HG03342 (cell line): ENCODE measurements around the gene MBD3L1.

ENCODE experiments used
- ATAC-seq: cut with Tn5 transposase; IDR thresholded peaks from one replicate; pipeline ENCODE4 v1.9.1; 2021; ENCODE audit warnings: mild to moderate bottlenecking, moderate library complexity; ENCODE audit not compliant: unreplicated experiment

The MBD3L1 gene

GRCh38 chr19:8880868-8881488, 48.8 kb downstream of the MBD3L1 start:
- no peak for ATAC-seq

- ATAC-seq = no peak
Observed at GRCh38 chr19:8881512-8881911, 49.3 kb downstream of the MBD3L1 start.

GRCh38 chr19:8884416-8884815, 52.2 kb downstream of the MBD3L1 start:
- no peak for ATAC-seq

GRCh38 chr19:8887364-8887763, 55.2 kb downstream of the MBD3L1 start:
- no peak for ATAC-seq

GRCh38 chr19:8890260-8890659, 58.1 kb downstream of the MBD3L1 start:
- ATAC-seq = no peak
